Activated CD4-positive, alpha-beta T cell treated with anti-CD3 and anti-CD28 coated beads, Interleukin-2, Interleukin-4, amounts not matched to agents 100 ng/mL and 50 ng/mL, durations not matched to agents 16 hours and 8 hours (primary cell): ENCODE measurements around the gene BUD31.
"Not testable (repeated sequence)": the region's sequence is repeated elsewhere in the genome, so short reads cannot be mapped to it uniquely, and the experiment has no call there.

Experiments
- DNase-seq: peaks from one replicate; pipeline ENCODE4 v3.0.0-alpha.2; 2020; ENCODE audit warnings: low spot score

Gene BUD31

GRCh38 chr7:99380823-99381663 is 27.7 kb upstream of the BUD31 start:
- DNase-seq, result peak; percentile 95

GRCh38 chr7:99381664-99382075 is 27.1 kb upstream of the BUD31 start:
- no peak for DNase-seq

GRCh38 chr7:99383203-99383602 is 25.6 kb upstream of the BUD31 start:
- DNase-seq, result no peak

- no peak for DNase-seq
Measured at GRCh38 chr7:99383791-99384370, 24.9 kb upstream of the BUD31 start.

GRCh38 chr7:99384523-99384922 is 24.2 kb upstream of the BUD31 start:
- no peak for DNase-seq

- no peak for DNase-seq
Measured at GRCh38 chr7:99385564-99385963, 23.2 kb upstream of the BUD31 start.

- DNase-seq, result no peak
Measured at GRCh38 chr7:99386584-99387238, 22.1 kb upstream of the BUD31 start.

GRCh38 chr7:99387239-99387635 is 21.5 kb upstream of the BUD31 start:
- DNase-seq, result not testable (repeated sequence)

- DNase-seq, result no peak
Measured at GRCh38 chr7:99387912-99388311, 20.9 kb upstream of the BUD31 start.

GRCh38 chr7:99389772-99390171 is 19.0 kb upstream of the BUD31 start:
- DNase-seq, result no peak

- no peak for DNase-seq
Measured at GRCh38 chr7:99390941-99391602, 17.7 kb upstream of the BUD31 start.

- no peak for DNase-seq
Measured at GRCh38 chr7:99392046-99392445, 16.7 kb upstream of the BUD31 start.

GRCh38 chr7:99392659-99393354 is 16.0 kb upstream of the BUD31 start:
- peak; percentile 76 for DNase-seq

- DNase-seq, result no peak
Measured at GRCh38 chr7:99393355-99394187, 15.2 kb upstream of the BUD31 start.

GRCh38 chr7:99394188-99394502 is 14.6 kb upstream of the BUD31 start:
- DNase-seq, result no peak

GRCh38 chr7:99395616-99396327 is 13.0 kb upstream of the BUD31 start:
- DNase-seq, result no peak

GRCh38 chr7:99396418-99397296 is 12.1 kb upstream of the BUD31 start:
- no peak for DNase-seq

GRCh38 chr7:99397297-99397983 is 11.3 kb upstream of the BUD31 start:
- no peak for DNase-seq

GRCh38 chr7:99398891-99399445 is 9.8 kb upstream of the BUD31 start:
- no peak for DNase-seq
